ENCODE data around the gene TP53INP2.

DNA sequence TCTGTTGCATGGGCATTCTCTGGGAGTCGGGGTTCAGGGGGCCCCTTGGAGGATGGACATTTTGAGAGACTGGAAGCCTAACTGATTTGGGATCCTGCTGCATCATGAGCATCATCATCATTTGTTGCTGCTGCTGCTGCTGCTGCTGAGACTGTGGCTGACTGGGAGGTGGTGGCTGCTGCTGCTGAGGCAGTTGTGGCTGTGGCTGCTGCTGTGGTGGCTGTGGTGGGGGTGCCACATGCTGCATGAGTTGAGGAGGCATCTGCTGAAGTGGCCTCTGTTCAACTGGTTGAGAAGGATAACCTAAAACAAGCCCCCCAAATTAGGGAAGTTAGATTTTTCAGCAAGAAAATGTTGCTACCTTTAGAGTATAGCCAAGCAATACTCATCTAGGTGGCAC is 38.9 kb downstream of the TP53INP2 start:
- TF ChIP-seq POLR2A (IDR thresholded peaks at IDR 0.05) (no peak), POLR2AphosphoS5 (IDR thresholded peaks at IDR 0.05) (no peak)
- TF ChIP-seq, protein P1, sequence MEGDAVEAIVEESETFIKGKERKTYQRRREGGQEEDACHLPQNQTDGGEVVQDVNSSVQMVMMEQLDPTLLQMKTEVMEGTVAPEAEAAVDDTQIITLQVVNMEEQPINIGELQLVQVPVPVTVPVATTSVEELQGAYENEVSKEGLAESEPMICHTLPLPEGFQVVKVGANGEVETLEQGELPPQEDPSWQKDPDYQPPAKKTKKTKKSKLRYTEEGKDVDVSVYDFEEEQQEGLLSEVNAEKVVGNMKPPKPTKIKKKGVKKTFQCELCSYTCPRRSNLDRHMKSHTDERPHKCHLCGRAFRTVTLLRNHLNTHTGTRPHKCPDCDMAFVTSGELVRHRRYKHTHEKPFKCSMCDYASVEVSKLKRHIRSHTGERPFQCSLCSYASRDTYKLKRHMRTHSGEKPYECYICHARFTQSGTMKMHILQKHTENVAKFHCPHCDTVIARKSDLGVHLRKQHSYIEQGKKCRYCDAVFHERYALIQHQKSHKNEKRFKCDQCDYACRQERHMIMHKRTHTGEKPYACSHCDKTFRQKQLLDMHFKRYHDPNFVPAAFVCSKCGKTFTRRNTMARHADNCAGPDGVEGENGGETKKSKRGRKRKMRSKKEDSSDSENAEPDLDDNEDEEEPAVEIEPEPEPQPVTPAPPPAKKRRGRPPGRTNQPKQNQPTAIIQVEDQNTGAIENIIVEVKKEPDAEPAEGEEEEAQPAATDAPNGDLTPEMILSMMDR (IDR thresholded peaks at IDR 0.05): no peak
